Motor neuron (in vitro differentiated cells): Measurements from ENCODE around the gene MAST4. TPM values are rescaled to one million over a fixed set of nuclear protein-coding genes. Genes with fewer than 3 reads are reported as not detected.

Source experiments
- ATAC-seq, 8 experiments: fragments of 200-7000 bp; cut with Tn5 transposase; replicated peaks in 6 of 8; 2 replicates each; pipeline ENCODE4 v1.8.0; 2021; ENCODE audit warnings: mild to moderate bottlenecking in 8 of 8, moderate library complexity in 8 of 8
- H3K27ac ChIP-seq, 2 donors: fragments of 250-450 bp; sonication (Bioruptor Pico); 2 replicates each; pipeline ENCODE4 v1.9.0; 2021; ENCODE audit warnings: antibody characterized with exemption in 2 of 2, mild to moderate bottlenecking in 2 of 2, moderate library complexity in 1 of 2
- H3K4me1 ChIP-seq, 2 donors: fragments of 250-450 bp; sonication (Bioruptor Pico); replicated peaks in 1 of 2; 2 replicates each; pipeline ENCODE4 v1.6.1; 2021; ENCODE audit warnings: antibody characterized with exemption in 2 of 2, mild to moderate bottlenecking in 2 of 2, moderate library complexity in 1 of 2
- H3K4me3 ChIP-seq, 5 donors: fragments of 250-450 bp; sonication (Bioruptor Pico); 2 replicates each; pipeline ENCODE4 v1.9.0; 2021; ENCODE audit warnings: antibody characterized with exemption in 5 of 5, mild to moderate bottlenecking in 5 of 5, moderate library complexity in 4 of 5
- WGBS, 10 experiments: fragments of 450-650 bp; shearing (Covaris generic); methylation state at CpG; one replicate each; pipeline ENCODE4 v1.0.0; 2022; 5-methylcytosine and 5-hydroxymethylcytosine counted together
- in situ Hi-C, 9 experiments: fragments of 400-800 bp; cut with MboI; loops; one replicate each; pipeline ENCODE4 v1.15.0; 2021; ENCODE audit warnings: low sequenced_read_pairs in 9 of 9, low pct_unique_long_range_greater_than_20kb in 2 of 9; ENCODE audit not compliant: unreplicated experiment in 9 of 9
- total RNA-seq, 8 experiments: library from RNA; unstranded; fragments of 300-600 nt; gene quantifications; 2 replicates each; pipeline versions ENCODE4 v1.2.3 to v1.2.4, GENCODE V29; 2022

Gene MAST4
- total RNA-seq, 8 experiments from 2014 or later, result 4.3 to 26.1 (median 12.9) TPM

- H3K4me1 ChIP-seq, result peaks cover 0 to 24% of the 10 kb centered on the region in 2 donors
- no peak overlapping the region for H3K27ac ChIP-seq
- in situ Hi-C loops, result no loop called here
- peak in 3 of 8 experiments; percentile 40 to 85 (median 51) for ATAC-seq
- no peak overlapping the region for H3K4me3 ChIP-seq
- 74 to 100% (median 92%) methylated on average over 1 to 3 of the region's 3 CpGs; no CpG with 5 or more reads in 3 of the 10 experiments for WGBS, 10 experiments
These were observed 298.5 kb downstream of the MAST4 start for GRCh38 chr5:66894480-66895240.

GRCh38 chr5:66896171-66896570 lies 300.0 kb downstream of the MAST4 start:
- 80 to 100% (median 87%) methylated on average over 1 to 4 of the region's 4 CpGs; no CpG with 5 or more reads in 2 of the 10 experiments for WGBS, 10 experiments
- in situ Hi-C loops, result no loop called here
- H3K4me1 ChIP-seq, result peaks cover 0 to 24% of the 10 kb centered on the region in 2 donors
- H3K4me3 ChIP-seq, result no peak overlapping the region
- no peak overlapping the region for H3K27ac ChIP-seq
- ATAC-seq, result peak in 1 of 8 experiments; percentile 23

GRCh38 chr5:66897356-66897755 lies 301.2 kb downstream of the MAST4 start:
- in situ Hi-C loops, result no loop called here
- WGBS, 10 experiments, result 40 to 85% (median 80%) methylated on average over 1 to 8 of the region's 9 CpGs

GRCh38 chr5:66898241-66898995 lies 302.2 kb downstream of the MAST4 start:
- H3K27ac ChIP-seq, result no peak overlapping the region
- no peak overlapping the region for H3K4me3 ChIP-seq
- H3K4me1 ChIP-seq, result peaks cover 0 to 24% of the 10 kb centered on the region in 2 donors
- WGBS, 10 experiments, result 50 to 100% (median 100%) methylated on average over 1 to 2 of the region's 2 CpGs; no CpG with 5 or more reads in 2 of the 10 experiments
- in situ Hi-C loops, result no loop called here
- ATAC-seq, result no peak

More at GRCh38 chr5:66897356-66897755, 301.2 kb downstream of the MAST4 start:
- H3K4me1 ChIP-seq, result peaks cover 0 to 24% of the 10 kb centered on the region in 2 donors
- no peak overlapping the region for H3K27ac ChIP-seq
- H3K4me3 ChIP-seq, result no peak overlapping the region
- ATAC-seq, result peak in 3 of 8 experiments; percentile 31 to 40 (median 39)

GRCh38 chr5:66903218-66903617 lies 307.0 kb downstream of the MAST4 start:
- in situ Hi-C loops, result no loop called here
- H3K4me1 ChIP-seq, result peaks cover 0 to 3% of the 10 kb centered on the region in 2 donors
- no peak overlapping the region for H3K4me3 ChIP-seq
- H3K27ac ChIP-seq, result no peak overlapping the region
- no peak for ATAC-seq
- WGBS, 10 experiments, result 63 to 100% (median 96%) methylated on average over 1 of the region's 1 CpG; no CpG with 5 or more reads in 2 of the 10 experiments

GRCh38 chr5:66903709-66904108 lies 307.5 kb downstream of the MAST4 start:
- ATAC-seq, result no peak
- Histone ChIP-seq H3K27ac (no peak overlapping the region), H3K4me1 (peaks cover 0 to 3% of the 10 kb centered on the region in 2 donors), H3K4me3 (no peak overlapping the region)
- 0 to 90% (median 44%) methylated on average over 1 to 3 of the region's 3 CpGs for WGBS, 10 experiments
- in situ Hi-C loops, result no loop called here

GRCh38 chr5:66904189-66904588 lies 308.0 kb downstream of the MAST4 start:
- 0 to 80% (median 33%) methylated on average over 1 to 3 of the region's 3 CpGs; no CpG with 5 or more reads in 2 of the 10 experiments for WGBS, 10 experiments
- Histone ChIP-seq H3K27ac (no peak overlapping the region), H3K4me3 (no peak overlapping the region), H3K4me1 (peaks cover 0 to 3% of the 10 kb centered on the region in 2 donors)
- in situ Hi-C loops, result no loop called here
- ATAC-seq, result no peak

- in situ Hi-C loops, result no loop called here
- no peak for ATAC-seq
- 72 to 100% (median 86%) methylated on average over 2 to 3 of the region's 3 CpGs; no CpG with 5 or more reads in 5 of the 10 experiments for WGBS, 10 experiments
- no peak overlapping the region for H3K27ac ChIP-seq
- no peak overlapping the region for H3K4me3 ChIP-seq
- H3K4me1 ChIP-seq, result no peaks in the 10 kb centered on the region
These were observed 309.8 kb downstream of the MAST4 start for GRCh38 chr5:66906021-66906420.

- ATAC-seq, result no peak
These were observed 312.0 kb downstream of the MAST4 start for GRCh38 chr5:66908230-66908629.

GRCh38 chr5:66909364-66909763 lies 313.2 kb downstream of the MAST4 start:
- in situ Hi-C loops, result no loop called here
- WGBS, 10 experiments, result 46 to 100% (median 94%) methylated on average over 1 to 3 of the region's 3 CpGs
- Histone ChIP-seq H3K4me1 (no peaks in the 10 kb centered on the region), H3K4me3 (no peak overlapping the region), H3K27ac (no peak overlapping the region)
- no peak for ATAC-seq

More at GRCh38 chr5:66908230-66908629, 312.0 kb downstream of the MAST4 start:
- in situ Hi-C loops, result no loop called here
- H3K4me3 ChIP-seq, result no peak overlapping the region
- H3K4me1 ChIP-seq, result no peaks in the 10 kb centered on the region
- whole genome bisulfite sequencing, 10 experiments, result 38 to 100% (median 74%) methylated on average over 1 of the region's 1 CpG; no CpG with 5 or more reads in 6 of the 10 experiments
- H3K27ac ChIP-seq, result no peak overlapping the region

- no peak for ATAC-seq
- Histone ChIP-seq H3K4me3 (no peak overlapping the region), H3K27ac (no peak overlapping the region), H3K4me1 (no peaks in the 10 kb centered on the region)
- in situ Hi-C loops, result no loop called here
These were observed 316.6 kb downstream of the MAST4 start for GRCh38 chr5:66912787-66913186.

GRCh38 chr5:66915531-66915930 lies 319.3 kb downstream of the MAST4 start:
- H3K4me1 ChIP-seq, result no peaks in the 10 kb centered on the region
- WGBS, 10 experiments, result 77 to 94% (median 85%) methylated on average over 2 to 7 of the region's 7 CpGs; no CpG with 5 or more reads in 1 of the 10 experiments
- ATAC-seq, result no peak
- no peak overlapping the region for H3K27ac ChIP-seq
- in situ Hi-C loops, result no loop called here
- H3K4me3 ChIP-seq, result no peak overlapping the region

- WGBS, 10 experiments, result 54 to 90% (median 79%) methylated on average over 3 to 5 of the region's 5 CpGs; no CpG with 5 or more reads in 1 of the 10 experiments
- in situ Hi-C loops, result no loop called here
- Histone ChIP-seq H3K4me1 (peaks cover 3 to 5% of the 10 kb centered on the region in 2 donors), H3K4me3 (no peak overlapping the region), H3K27ac (no peak overlapping the region)
- ATAC-seq, result peak in 1 of 8 experiments; percentile 50
These were observed 326.7 kb downstream of the MAST4 start for GRCh38 chr5:66922881-66923280.
